Measurements from ENCODE around the gene TMEM242. TPM values are rescaled to one million over a fixed set of nuclear protein-coding genes. Genes with fewer than 3 reads are reported as not detected.

The TMEM242 gene
- total RNA-seq, 3 donors from 2014 or later, result 10.0 to 14.1 (median 13.4) TPM

- intact Hi-C loops (cut with DNase I, micrococcal nuclease), result no loop called here
- Histone ChIP-seq H3K4me1 (ENCODE audit: low read depth) (no peaks in the 10 kb centered on the region), H3K4me3 (no peak overlapping the region), H3K9me3 (no peaks in the 10 kb centered on the region), H3K36me3 (ENCODE audit: low read depth) (no peaks in the 10 kb centered on the region)
- DNase-seq, result no peak
- ATAC-seq, result no peak
- no peak for TF ChIP-seq CTCF (IDR thresholded peaks at IDR 0.05)
Measured at GRCh38 chr6:157330831-157331230, 7.5 kb upstream of the TMEM242 start.

GRCh38 chr6:157329829-157330228, 6.5 kb upstream of the TMEM242 start:
- no peak for TF ChIP-seq CTCF (IDR thresholded peaks at IDR 0.05)
- Histone ChIP-seq H3K4me3 (no peak overlapping the region), H3K9me3 (no peaks in the 10 kb centered on the region), H3K36me3 (ENCODE audit: low read depth) (no peaks in the 10 kb centered on the region), H3K4me1 (ENCODE audit: low read depth) (no peaks in the 10 kb centered on the region)
- no peak for DNase-seq
- no peak for ATAC-seq
- intact Hi-C loops (cut with DNase I, micrococcal nuclease), result no loop called here

GRCh38 chr6:157328108-157328692, 4.9 kb upstream of the TMEM242 start:
- no peak for TF ChIP-seq CTCF (IDR thresholded peaks at IDR 0.05)
- intact Hi-C loops (cut with DNase I, micrococcal nuclease), result no loop called here
- no peak for ATAC-seq
- Histone ChIP-seq H3K36me3 (ENCODE audit: low read depth) (no peaks in the 10 kb centered on the region), H3K4me3 (no peak overlapping the region), H3K4me1 (ENCODE audit: low read depth) (peaks cover 6% of the 10 kb centered on the region), H3K9me3 (no peaks in the 10 kb centered on the region)
- DNase-seq, result no peak

GRCh38 chr6:157326979-157327378, 3.7 kb upstream of the TMEM242 start:
- H3K4me3 ChIP-seq, result no peak overlapping the region
- intact Hi-C loops (cut with DNase I, micrococcal nuclease), result no loop called here
- peaks cover 16% of the 10 kb centered on the region for H3K4me1 ChIP-seq (ENCODE audit: low read depth)
- H3K9me3 ChIP-seq, result no peaks in the 10 kb centered on the region
- no peaks in the 10 kb centered on the region for H3K36me3 ChIP-seq (ENCODE audit: low read depth)
- DNase-seq (no peak), ATAC-seq (no peak)
- TF ChIP-seq CTCF (IDR thresholded peaks at IDR 0.05), result no peak

GRCh38 chr6:157325069-157325805, 1.9 kb upstream of the TMEM242 start:
- Histone ChIP-seq H3K4me1 (ENCODE audit: low read depth) (peaks cover 16% of the 10 kb centered on the region), H3K4me3 (no peak overlapping the region), H3K36me3 (ENCODE audit: low read depth) (no peaks in the 10 kb centered on the region), H3K9me3 (no peaks in the 10 kb centered on the region)
- TF ChIP-seq CTCF (IDR thresholded peaks at IDR 0.05), result no peak
- intact Hi-C loops (cut with DNase I, micrococcal nuclease), result no loop called here
- no peak for DNase-seq
- ATAC-seq, result no peak

Measured in mucosa of descending colon (tissue), 3 donors.